OCI-M2 (cell line): ENCODE results near the gene TIGD2.
"Not testable (repeated sequence)": the region's sequence is repeated elsewhere in the genome, so short reads cannot be mapped to it uniquely, and the experiment has no call there.

Source experiments
- DNase-seq: peaks from one replicate; lab custom pipeline; 2025; ENCODE audit not compliant: unreplicated experiment; lab: John Stamatoyannopoulos, UW

The TIGD2 gene

GRCh38 chr4:89119166-89119565 is 7.8 kb downstream of the TIGD2 start:
- no peak for DNase-seq

GRCh38 chr4:89119836-89120235 is 8.5 kb downstream of the TIGD2 start:
- no peak for DNase-seq

- DNase-seq: no peak
Observed at GRCh38 chr4:89121387-89122068, 10.2 kb downstream of the TIGD2 start.

- no peak for DNase-seq
Observed at GRCh38 chr4:89123451-89123851, 12.1 kb downstream of the TIGD2 start.

- no peak for DNase-seq
Observed at GRCh38 chr4:89125901-89126782, 14.8 kb downstream of the TIGD2 start.

- no peak for DNase-seq
Observed at GRCh38 chr4:89129080-89129640, 17.8 kb downstream of the TIGD2 start.

- no peak for DNase-seq
Observed at GRCh38 chr4:89134775-89135319, 23.5 kb downstream of the TIGD2 start.

- no peak for DNase-seq
Observed at GRCh38 chr4:89136525-89136924, 25.2 kb downstream of the TIGD2 start.

GRCh38 chr4:89137231-89137630 is 25.9 kb downstream of the TIGD2 start:
- no peak for DNase-seq

GRCh38 chr4:89137695-89138094 is 26.4 kb downstream of the TIGD2 start:
- DNase-seq: no peak

- no peak for DNase-seq
Observed at GRCh38 chr4:89140168-89140759, 28.9 kb downstream of the TIGD2 start.

GRCh38 chr4:89142691-89143669 is 31.6 kb downstream of the TIGD2 start:
- DNase-seq: no peak

GRCh38 chr4:89144652-89145051 is 33.3 kb downstream of the TIGD2 start:
- not testable (repeated sequence) for DNase-seq

- no peak for DNase-seq
Observed at GRCh38 chr4:89146196-89146595, 34.9 kb downstream of the TIGD2 start.

- no peak for DNase-seq
Observed at GRCh38 chr4:89152972-89153371, 41.6 kb downstream of the TIGD2 start.

GRCh38 chr4:89156174-89156914 is 45.0 kb downstream of the TIGD2 start:
- no peak for DNase-seq

GRCh38 chr4:89157488-89158024 is 46.2 kb downstream of the TIGD2 start:
- DNase-seq: no peak

GRCh38 chr4:89158884-89159503 is 47.7 kb downstream of the TIGD2 start:
- DNase-seq: peak; percentile 3

- DNase-seq: no peak
Observed at GRCh38 chr4:89160806-89161205, 49.5 kb downstream of the TIGD2 start.
